Stomach (tissue), 9 donors: Measurements from ENCODE around the gene RALY. TPM values are rescaled to one million over a fixed set of nuclear protein-coding genes. Genes with fewer than 3 reads are reported as not detected.

Experiments used
- DNase-seq, 2 donors: peaks; one replicate each; pipeline versions ENCODE4 v3.0.0 to v3.0.0-alpha.2; 2013 to 2019
- H3K27ac ChIP-seq, 5 donors: fragments of 200-600 bp in 4 of 5; sonication (generic) in 4 of 5; one replicate each; pipeline ENCODE4 v1.5.1; 2013 to 2019; ENCODE audit warnings: mild to moderate bottlenecking in 1 of 5, moderate library complexity in 1 of 5
- H3K27me3 ChIP-seq, 3 donors: fragments of 200-600 bp; sonication (generic); one replicate each; pipeline ENCODE4 v1.5.1; 2017 to 2019; ENCODE audit warnings: mixed run types in 1 of 3
- H3K36me3 ChIP-seq, 4 donors: fragments of 200-600 bp; sonication (generic); 1 replicate in 3 of 4; 2 replicates in 1 of 4; pipeline ENCODE4 v1.5.1; 2016 to 2019
- H3K4me1 ChIP-seq, 4 donors: fragments of 200-600 bp; sonication (generic); one replicate each; pipeline ENCODE4 v1.5.1; 2016 to 2019
- H3K4me3 ChIP-seq, 4 donors: fragments of 200-600 bp; sonication (generic) in 3 of 4; one replicate each; pipeline ENCODE4 v1.5.1; 2016 to 2019; ENCODE audit warnings: mild to moderate bottlenecking in 1 of 4
- H3K9me3 ChIP-seq, 4 donors: fragments of 200-600 bp; sonication (generic); one replicate each; pipeline ENCODE4 v1.5.1; 2016 to 2019
- EP300 ChIP-seq: sonication (generic); formaldehyde crosslinking; IDR thresholded peaks from one replicate; pipeline ENCODE4 v1.6.1; 2017; ENCODE audit warnings: antibody characterized with exemption
- POLR2A ChIP-seq, 4 donors: fragments of 450-650 bp; IDR thresholded peaks; one replicate each; pipeline ENCODE4 v1.6.1; 2016; ENCODE audit warnings: antibody characterized with exemption in 4 of 4, control low read depth in 2 of 4, mild to moderate bottlenecking in 1 of 4, moderate library complexity in 1 of 4
- POLR2AphosphoS5 ChIP-seq, 3 donors: sonication (generic); formaldehyde crosslinking; IDR thresholded peaks; one replicate each; pipeline ENCODE4 v1.6.1; 2016; ENCODE audit warnings: antibody characterized with exemption in 3 of 3
- WGBS, 5 donors: extraction: QIAGEN DNeasy Blood & Tissue Kit in 3 of 5; methylation state at CpG; one replicate each; pipeline versions ENCODE4 v1.1.5 to v1.1.7; 2013 to 2018; 5-methylcytosine and 5-hydroxymethylcytosine counted together
- intact Hi-C: fragments of 100-400 bp; cut with DNase I; formaldehyde crosslinking; loops from one replicate; pipeline ENCODE4 v1.15.1; 2023; ENCODE audit warnings: low total_unique reads
- polyA plus RNA-seq, 3 donors: library from polyadenylated mRNA; stranded (reverse); fragments of 200-250 nt; gene quantifications; one replicate each; pipeline ENCODE4 v1.2.3, GENCODE V29; 2013
- total RNA-seq, 5 donors: library from RNA; depleted of rRNA; stranded (reverse); fragments of >200 nt; gene quantifications; one replicate each; pipeline versions ENCODE4 v1.1.0 to v1.2.3, GENCODE V29; 2014 to 2016
- TF ChIP-seq, protein P1 (sequence below), 7 experiments: fragments of 450-650 bp in 4 of 7; fragments of 200-600 bp in 3 of 7; sonication (generic) in 3 of 7; IDR thresholded peaks; one replicate each; pipeline ENCODE4 v1.5.1; 2016 to 2019; ENCODE audit warnings: antibody characterized with exemption in 7 of 7, control low read depth in 2 of 7, mild to moderate bottlenecking in 1 of 7
- donor health status: healthy with polysubstance abuse.
- donor health status: Bipolar disorder and iron deficiency.
- donor health status: healthy.

The RALY gene
- total and polyA plus RNA-seq, 8 donors, result 21.6 to 389 (median 97.7) TPM

DNA sequence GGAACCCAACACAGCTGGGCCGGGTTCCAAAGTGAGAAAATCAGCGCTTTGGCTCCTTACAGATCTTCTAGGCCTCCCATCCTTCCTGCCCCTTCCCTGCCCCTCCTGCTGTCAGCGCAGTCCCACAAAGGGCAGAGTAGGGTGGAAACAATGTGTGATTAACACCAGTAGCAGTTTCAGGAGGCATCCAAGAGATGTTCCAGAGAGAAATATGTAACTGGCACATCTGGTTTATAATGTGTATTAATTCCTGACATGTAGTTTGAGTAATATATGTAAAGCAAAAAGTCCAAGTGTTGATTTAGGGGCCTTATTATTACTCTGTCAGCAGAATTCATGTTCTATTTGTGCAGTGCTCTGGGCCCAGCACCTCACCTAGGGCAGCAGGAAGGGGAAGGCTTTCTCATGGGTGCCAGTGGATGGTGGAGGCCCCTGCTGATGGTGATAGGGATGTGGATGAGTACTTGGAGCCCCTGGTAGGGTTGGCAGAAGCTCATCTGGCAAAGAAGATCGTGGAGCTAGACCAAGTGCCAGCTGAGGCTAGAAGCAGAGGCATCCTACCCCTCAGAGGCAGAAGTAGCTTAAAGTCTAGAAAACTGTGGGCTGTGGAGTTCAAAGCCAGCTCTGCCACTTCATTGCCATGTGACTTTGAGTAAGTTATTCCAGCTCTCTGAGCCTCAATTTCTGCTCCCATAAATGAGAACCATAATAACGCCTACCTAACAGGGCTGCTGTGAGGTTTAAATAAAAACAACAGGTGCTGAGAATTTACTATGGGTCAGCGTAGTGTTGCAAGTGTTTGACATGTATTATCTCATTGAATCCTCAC, 22.4 kb upstream of the RALY start:
- DNase-seq, result peak in 1 of 2 donors; percentile 30
- intact Hi-C loops, result no loop called here
- 69 to 86% (median 84%) methylated on average over 6 of the region's 6 CpGs for WGBS, 5 donors
- H3K9me3 ChIP-seq, result peaks cover 0 to 4% (median 2%) of the 10 kb centered on the region in 4 donors
- no peaks in the 10 kb centered on the region for H3K27me3 ChIP-seq
- no peak overlapping the region for H3K4me3 ChIP-seq
- TF ChIP-seq EP300 (no peak), POLR2A (IDR thresholded peaks at IDR 0.05) (no peak), POLR2AphosphoS5 (IDR thresholded peaks at IDR 0.05) (no peak)
- TF ChIP-seq, protein P1, sequence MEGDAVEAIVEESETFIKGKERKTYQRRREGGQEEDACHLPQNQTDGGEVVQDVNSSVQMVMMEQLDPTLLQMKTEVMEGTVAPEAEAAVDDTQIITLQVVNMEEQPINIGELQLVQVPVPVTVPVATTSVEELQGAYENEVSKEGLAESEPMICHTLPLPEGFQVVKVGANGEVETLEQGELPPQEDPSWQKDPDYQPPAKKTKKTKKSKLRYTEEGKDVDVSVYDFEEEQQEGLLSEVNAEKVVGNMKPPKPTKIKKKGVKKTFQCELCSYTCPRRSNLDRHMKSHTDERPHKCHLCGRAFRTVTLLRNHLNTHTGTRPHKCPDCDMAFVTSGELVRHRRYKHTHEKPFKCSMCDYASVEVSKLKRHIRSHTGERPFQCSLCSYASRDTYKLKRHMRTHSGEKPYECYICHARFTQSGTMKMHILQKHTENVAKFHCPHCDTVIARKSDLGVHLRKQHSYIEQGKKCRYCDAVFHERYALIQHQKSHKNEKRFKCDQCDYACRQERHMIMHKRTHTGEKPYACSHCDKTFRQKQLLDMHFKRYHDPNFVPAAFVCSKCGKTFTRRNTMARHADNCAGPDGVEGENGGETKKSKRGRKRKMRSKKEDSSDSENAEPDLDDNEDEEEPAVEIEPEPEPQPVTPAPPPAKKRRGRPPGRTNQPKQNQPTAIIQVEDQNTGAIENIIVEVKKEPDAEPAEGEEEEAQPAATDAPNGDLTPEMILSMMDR (IDR thresholded peaks at IDR 0.05), result no peak
- H3K4me1 ChIP-seq, result no peaks in the 10 kb centered on the region
- H3K36me3 ChIP-seq, result no peaks in the 10 kb centered on the region
- no peak overlapping the region for H3K27ac ChIP-seq

DNA sequence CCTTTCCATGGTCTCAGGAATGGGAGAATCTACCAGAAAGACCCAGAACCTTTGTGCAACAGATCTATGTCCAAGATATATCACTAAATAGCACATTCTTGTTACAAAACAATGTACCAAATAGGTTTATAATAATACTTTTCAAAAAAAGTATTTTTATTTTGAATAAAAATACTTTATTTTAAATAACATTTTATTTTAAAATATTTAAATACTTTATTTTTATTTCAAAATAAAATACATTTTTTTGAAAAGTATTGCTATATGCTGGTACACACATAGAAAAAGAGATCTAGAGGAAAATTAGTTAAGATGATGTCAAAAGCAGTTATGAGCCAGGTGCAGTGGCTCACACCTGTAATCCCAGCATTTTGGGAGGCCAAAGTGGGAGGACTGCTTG, 16.8 kb upstream of the RALY start:
- intact Hi-C loops, result no loop called here

DNA sequence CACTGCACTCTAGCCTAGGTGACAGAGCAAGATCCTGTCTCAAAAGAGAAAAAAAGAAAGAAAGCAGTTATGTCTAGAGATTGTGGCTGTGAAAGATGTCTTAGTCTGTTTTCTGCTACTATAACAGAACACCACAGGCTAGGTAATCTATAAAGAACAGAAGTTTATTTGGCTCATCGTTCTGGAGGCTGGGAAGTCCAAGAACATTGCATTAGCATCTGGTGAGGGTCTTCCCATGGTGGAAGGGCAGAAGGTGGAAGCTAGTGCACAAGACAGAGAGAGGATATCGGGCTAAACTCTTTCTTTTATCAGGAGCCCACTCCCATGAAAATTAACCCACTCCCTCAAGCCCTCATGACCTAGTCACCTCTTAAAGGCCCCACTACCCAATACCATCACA, 16.2 kb upstream of the RALY start:
- TF ChIP-seq POLR2AphosphoS5 (IDR thresholded peaks at IDR 0.05) (no peak), EP300 (no peak), POLR2A (IDR thresholded peaks at IDR 0.05) (no peak)
- TF ChIP-seq, protein P1 (IDR thresholded peaks at IDR 0.05), result no peak
- WGBS, 5 donors, result 74 to 93% (median 77%) methylated on average over 2 of the region's 2 CpGs
- intact Hi-C loops, result no loop called here
- no peaks in the 10 kb centered on the region for H3K27me3 ChIP-seq
- no peak for DNase-seq
- H3K27ac ChIP-seq, result no peak overlapping the region
- no peaks in the 10 kb centered on the region for H3K4me1 ChIP-seq
- no peak overlapping the region for H3K4me3 ChIP-seq
- no peaks in the 10 kb centered on the region for H3K9me3 ChIP-seq
- H3K36me3 ChIP-seq, result no peaks in the 10 kb centered on the region

More for the DNA sequence above, 16.8 kb upstream of the RALY start:
- Histone ChIP-seq H3K27me3 (no peaks in the 10 kb centered on the region), H3K36me3 (no peaks in the 10 kb centered on the region), H3K4me3 (no peak overlapping the region), H3K27ac (no peak overlapping the region), H3K4me1 (no peaks in the 10 kb centered on the region), H3K9me3 (no peaks in the 10 kb centered on the region)
- TF ChIP-seq, protein P1 (IDR thresholded peaks at IDR 0.05), result no peak
- no peak for TF ChIP-seq POLR2A (IDR thresholded peaks at IDR 0.05)
- no peak for TF ChIP-seq EP300
- no peak for TF ChIP-seq POLR2AphosphoS5 (IDR thresholded peaks at IDR 0.05)
- no peak for DNase-seq

DNA sequence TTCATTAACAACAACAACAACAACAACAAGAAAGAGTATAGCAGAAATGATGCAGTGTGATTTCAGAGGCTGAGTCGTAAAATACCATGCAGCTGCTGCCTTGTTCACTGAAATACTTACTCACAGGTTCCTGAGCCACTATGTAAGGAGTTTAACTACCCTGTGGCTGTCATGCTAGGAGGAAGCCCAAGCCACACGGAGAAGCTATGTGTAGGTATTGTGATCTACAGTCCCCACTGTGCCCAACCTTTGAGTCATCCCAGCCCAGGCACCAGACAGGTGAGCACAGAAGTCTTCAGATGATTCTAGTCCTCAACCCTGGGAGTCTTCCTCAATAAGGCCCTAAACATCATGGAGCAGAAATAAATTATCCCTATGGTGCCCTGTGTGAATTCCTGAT, 14.6 kb upstream of the RALY start:
- H3K27ac ChIP-seq, result no peak overlapping the region
- no peaks in the 10 kb centered on the region for H3K27me3 ChIP-seq
- no peaks in the 10 kb centered on the region for H3K4me1 ChIP-seq
- no peak for DNase-seq
- no peaks in the 10 kb centered on the region for H3K9me3 ChIP-seq
- TF ChIP-seq EP300 (no peak), POLR2A (IDR thresholded peaks at IDR 0.05) (no peak), POLR2AphosphoS5 (IDR thresholded peaks at IDR 0.05) (no peak)
- TF ChIP-seq, protein P1 (IDR thresholded peaks at IDR 0.05), result no peak
- 69 to 91% (median 87%) methylated on average over 2 of the region's 2 CpGs for WGBS, 5 donors
- intact Hi-C loops, result no loop called here
- H3K36me3 ChIP-seq, result no peaks in the 10 kb centered on the region
- H3K4me3 ChIP-seq, result no peak overlapping the region
